Body of pancreas (tissue), 4 donors: ENCODE data around the gene C1orf53.

Experiments
- CTCF ChIP-seq, 7 experiments: fragments of 450-650 bp in 4 of 7; fragments of 200-600 bp in 3 of 7; sonication (generic) in 3 of 7; IDR thresholded peaks; one replicate each; pipeline ENCODE4 v1.5.1; 2016 to 2019; ENCODE audit warnings: antibody characterized with exemption in 7 of 7
- POLR2A ChIP-seq, 3 donors: fragments of 450-650 bp; IDR thresholded peaks; one replicate each; pipeline ENCODE4 v1.6.1; 2016; ENCODE audit warnings: antibody characterized with exemption in 3 of 3, mild to moderate bottlenecking in 2 of 3

- TF ChIP-seq CTCF (IDR thresholded peaks at IDR 0.05) (no peak), POLR2A (IDR thresholded peaks at IDR 0.05) (no peak)
Observed at GRCh38 chr1:197910120-197910991, 7.9 kb downstream of the C1orf53 start.
